ENCODE results near the gene RHOA. TPM values are rescaled to one million over a fixed set of nuclear protein-coding genes. Genes with fewer than 3 reads are reported as not detected.

The RHOA gene
- total and polyA plus RNA-seq, 2 of the 13 experiments (the other 11 are each of a cell fraction or from before 2014, with no cell fraction given): 131 to 177 TPM

- TF ChIP-seq, protein P1, sequence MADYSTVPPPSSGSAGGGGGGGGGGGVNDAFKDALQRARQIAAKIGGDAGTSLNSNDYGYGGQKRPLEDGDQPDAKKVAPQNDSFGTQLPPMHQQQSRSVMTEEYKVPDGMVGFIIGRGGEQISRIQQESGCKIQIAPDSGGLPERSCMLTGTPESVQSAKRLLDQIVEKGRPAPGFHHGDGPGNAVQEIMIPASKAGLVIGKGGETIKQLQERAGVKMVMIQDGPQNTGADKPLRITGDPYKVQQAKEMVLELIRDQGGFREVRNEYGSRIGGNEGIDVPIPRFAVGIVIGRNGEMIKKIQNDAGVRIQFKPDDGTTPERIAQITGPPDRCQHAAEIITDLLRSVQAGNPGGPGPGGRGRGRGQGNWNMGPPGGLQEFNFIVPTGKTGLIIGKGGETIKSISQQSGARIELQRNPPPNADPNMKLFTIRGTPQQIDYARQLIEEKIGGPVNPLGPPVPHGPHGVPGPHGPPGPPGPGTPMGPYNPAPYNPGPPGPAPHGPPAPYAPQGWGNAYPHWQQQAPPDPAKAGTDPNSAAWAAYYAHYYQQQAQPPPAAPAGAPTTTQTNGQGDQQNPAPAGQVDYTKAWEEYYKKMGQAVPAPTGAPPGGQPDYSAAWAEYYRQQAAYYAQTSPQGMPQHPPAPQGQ (CRISPR knock-in tag; IDR thresholded peaks at IDR 0.05; ENCODE audit: borderline replicate concordance): no peak
- TF ChIP-seq ZNF138 (CRISPR knock-in tag; IDR thresholded peaks at IDR 0.05; ENCODE audit: low read depth) (peak; percentile 84; the same call in 1 of the 2 replicates), TIGD3 (CRISPR knock-in tag; IDR thresholded peaks at IDR 0.05; ENCODE audit: borderline replicate concordance) (no peak), FIP1L1 (IDR thresholded peaks at IDR 0.05; ENCODE audit: borderline replicate concordance, insufficient read depth, low read depth, low read length) (peak; percentile 55; the same call in 1 of the 2 replicates), SMAD1 (CRISPR knock-in tag; IDR thresholded peaks at IDR 0.05; ENCODE audit: borderline replicate concordance, low read depth) (peak; percentile 84; the same call in 1 of the 2 replicates), MTA3 (CRISPR knock-in tag; IDR thresholded peaks at IDR 0.05) (no peak), ZNF598 (CRISPR knock-in tag; IDR thresholded peaks at IDR 0.05; ENCODE audit: borderline replicate concordance) (no peak; the same call in 1 of the 2 replicates), ZNF136 (CRISPR knock-in tag; IDR thresholded peaks at IDR 0.05; ENCODE audit: low read depth) (no peak), ZNF703 (CRISPR knock-in tag; IDR thresholded peaks at IDR 0.05; ENCODE audit: borderline replicate concordance) (peak; percentile 72; the same call in 1 of the 2 replicates), NFATC3 (CRISPR knock-in tag; IDR thresholded peaks at IDR 0.05) (no peak), KIAA2018 (CRISPR knock-in tag; IDR thresholded peaks at IDR 0.05; ENCODE audit: borderline replicate concordance) (peak; percentile 90; the same call in 1 of the 2 replicates), HES4 (CRISPR knock-in tag; IDR thresholded peaks at IDR 0.05; ENCODE audit: borderline replicate concordance) (peak; percentile 89)
These were observed 53.4 kb downstream of the RHOA start, which contains the start of gene GPX1 (continued) for GRCh38 chr3:49358217-49358883.
